ENCODE data around the gene LRRC3.

- TF ChIP-seq CTCF (IDR thresholded peaks at IDR 0.05) (no peak), POLR2A (IDR thresholded peaks at IDR 0.05) (no peak)
Observed at GRCh38 chr21:44454058-44454457, 1.3 kb upstream of the LRRC3 start.
